OCI-LY3 (cell line): ENCODE data around the gene KCNQ1.

Source experiments
- H2AFZ ChIP-seq: fragments of 200-600, 300-600 bp; shearing (Covaris generic); 2 replicates; pipeline ENCODE4 v1.6.0; 2014; ENCODE audit warnings: antibody characterized with exemption, low read depth, low read length
- H3K27ac ChIP-seq: fragments of 200-600, 300-600 bp; sonication (generic); 2 replicates; pipeline ENCODE4 v1.5.1; 2014; ENCODE audit warnings: mild to moderate bottlenecking, low read length, moderate library complexity, mixed read lengths
- H3K27me3 ChIP-seq: fragments of 200-600, 300-600 bp; sonication (generic); 2 replicates; pipeline ENCODE4 v1.6.1; 2014; ENCODE audit warnings: low read depth, low read length, mixed read lengths
- H3K36me3 ChIP-seq: fragments of 200-600, 300-600 bp; sonication (generic); replicated peaks from 2 replicates; pipeline ENCODE3; 2014; ENCODE audit warnings: low read depth, low read length, mixed read lengths
- H3K4me1 ChIP-seq: fragments of 300-600, 200-600 bp; sonication (generic); 2 replicates; pipeline ENCODE4 v1.6.1; 2014; ENCODE audit warnings: low read length, mixed read lengths
- H3K4me2 ChIP-seq: fragments of 200-600, 300-600 bp; sonication (generic); 2 replicates; pipeline ENCODE4 v1.6.1; 2014; ENCODE audit warnings: low read length, mixed read lengths
- H3K4me3 ChIP-seq: fragments of 300-600, 200-600 bp; sonication (generic); 2 replicates; pipeline ENCODE4 v1.5.1; 2014; ENCODE audit warnings: antibody characterized with exemption, mild to moderate bottlenecking, low read length, moderate library complexity
- H3K79me2 ChIP-seq: fragments of 300-600, 200-600 bp; shearing (Covaris generic); 2 replicates; pipeline ENCODE4 v1.6.1; 2014; ENCODE audit warnings: mild to moderate bottlenecking, low read length, mixed read lengths
- H3K9ac ChIP-seq: fragments of 300-600, 200-600 bp; shearing (Covaris generic); 2 replicates; pipeline ENCODE4 v1.6.0; 2014; ENCODE audit warnings: mild to moderate bottlenecking, low read length, moderate library complexity
- H3K9me3 ChIP-seq: fragments of 200-600, 300-600 bp; shearing (Covaris generic); 2 replicates; pipeline ENCODE4 v1.6.1; 2014; ENCODE audit warnings: low read length, mixed read lengths; ENCODE audit not compliant: insufficient read depth
- H4K20me1 ChIP-seq: fragments of 200-600, 300-600 bp; sonication (generic); 2 replicates; pipeline ENCODE4 v1.6.1; 2016; ENCODE audit warnings: low read length, mixed read lengths; ENCODE audit not compliant: insufficient read depth
- CTCF ChIP-seq: fragments of 200-600, 300-600 bp; sonication (generic); IDR thresholded peaks from 2 replicates; pipeline ENCODE4 v1.5.1; 2014; ENCODE audit warnings: antibody characterized with exemption, low read length, low read depth
- EZH2phosphoT487 ChIP-seq: fragments of 200-600 bp; shearing (Covaris generic); IDR thresholded peaks from 2 replicates; pipeline ENCODE4 v1.6.1; 2018; ENCODE audit warnings: antibody characterized with exemption, mixed run types, low read depth

KCNQ1 gene

GRCh38 chr11:2714463-2714800 lies 269.6 kb downstream of the KCNQ1 start:
- H3K4me1 ChIP-seq, result no peaks in the 10 kb centered on the region
- no peaks in the 10 kb centered on the region for H3K9me3 ChIP-seq
- peaks cover 18% of the 10 kb centered on the region; the same call in 1 of the 2 replicates for H3K27me3 ChIP-seq
- TF ChIP-seq EZH2phosphoT487 (no peak), CTCF (no peak)
- H3K79me2 ChIP-seq, result no peaks in the 10 kb centered on the region
- no peak overlapping the region for H3K4me2 ChIP-seq
- no peak overlapping the region for H3K27ac ChIP-seq
- H3K4me3 ChIP-seq, result no peak overlapping the region
- H3K36me3 ChIP-seq, result no peaks in the 10 kb centered on the region
- no peaks in the 10 kb centered on the region for H4K20me1 ChIP-seq
- H2AFZ ChIP-seq, result no peak overlapping the region
- H3K9ac ChIP-seq, result no peak overlapping the region

DNA sequence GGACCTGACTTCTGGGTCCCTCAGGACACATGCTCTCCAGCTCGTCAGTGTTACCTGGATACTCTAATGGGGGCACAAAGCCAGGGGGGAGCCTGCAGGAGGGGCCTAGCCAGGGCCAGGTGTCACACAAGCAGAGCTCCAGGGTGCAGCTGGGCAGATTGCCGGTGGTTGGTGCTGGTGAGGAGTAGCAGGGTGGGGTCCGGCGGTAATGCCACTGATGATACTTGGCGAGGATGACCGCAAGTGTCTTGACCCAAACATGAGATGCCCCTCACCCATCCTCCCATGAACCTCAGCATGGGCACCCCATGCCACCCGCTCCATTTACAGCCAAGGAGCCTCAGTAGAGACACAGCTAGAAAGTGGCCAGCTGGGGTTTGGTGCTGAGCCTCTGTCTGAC lies 270.1 kb downstream of the KCNQ1 start:
- peaks cover 18% of the 10 kb centered on the region; the same call in 1 of the 2 replicates for H3K27me3 ChIP-seq

DNA sequence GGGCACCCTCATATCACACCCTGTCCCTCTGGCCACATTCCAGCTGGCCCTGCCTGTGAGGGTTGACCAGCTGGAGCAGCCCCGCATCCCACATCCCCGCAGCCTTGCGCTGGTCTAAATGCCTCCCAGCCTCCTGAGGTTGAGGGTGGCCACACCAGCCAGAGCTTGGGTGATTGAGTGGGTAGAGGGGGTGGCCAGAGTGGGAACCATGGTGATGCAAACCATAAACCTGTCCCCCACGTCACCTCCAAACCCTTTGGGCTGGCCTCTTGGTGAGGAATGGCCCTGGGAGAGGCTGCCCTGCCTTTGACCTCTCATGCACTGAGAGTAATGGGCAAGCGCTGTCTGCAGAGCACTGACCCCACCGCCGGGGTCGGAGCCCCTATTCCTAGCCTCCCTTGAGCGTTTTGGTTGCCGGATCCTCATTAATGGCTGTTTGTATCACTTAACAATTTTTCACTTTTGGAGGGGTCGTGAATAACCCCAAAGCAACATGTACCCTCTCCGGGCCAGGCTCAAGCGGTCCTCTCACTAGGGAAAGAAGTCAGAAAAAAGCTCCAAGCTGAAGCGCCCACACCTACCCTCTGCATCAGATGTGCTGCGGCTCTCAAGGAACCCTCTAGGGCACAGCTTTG lies 271.0 kb downstream of the KCNQ1 start:
- H3K36me3 ChIP-seq, result no peaks in the 10 kb centered on the region
- TF ChIP-seq EZH2phosphoT487 (no peak), CTCF (no peak)
- no peaks in the 10 kb centered on the region for H4K20me1 ChIP-seq
- H3K4me2 ChIP-seq, result no peak overlapping the region
- H3K9me3 ChIP-seq, result no peaks in the 10 kb centered on the region
- H2AFZ ChIP-seq, result no peak overlapping the region
- no peak overlapping the region for H3K4me3 ChIP-seq
- no peak overlapping the region for H3K27ac ChIP-seq
- H3K79me2 ChIP-seq, result no peaks in the 10 kb centered on the region
- H3K27me3 ChIP-seq, result peaks cover 13% of the 10 kb centered on the region; the same call in 1 of the 2 replicates
- H3K4me1 ChIP-seq, result no peaks in the 10 kb centered on the region
- no peak overlapping the region for H3K9ac ChIP-seq

More for the DNA sequence above, 270.1 kb downstream of the KCNQ1 start:
- Histone ChIP-seq H3K4me3 (no peak overlapping the region), H4K20me1 (no peaks in the 10 kb centered on the region), H3K9ac (no peak overlapping the region), H3K79me2 (no peaks in the 10 kb centered on the region), H3K4me1 (no peaks in the 10 kb centered on the region), H3K4me2 (no peak overlapping the region), H3K36me3 (no peaks in the 10 kb centered on the region), H3K9me3 (no peaks in the 10 kb centered on the region), H2AFZ (no peak overlapping the region), H3K27ac (no peak overlapping the region)
- TF ChIP-seq EZH2phosphoT487 (no peak), CTCF (no peak)

DNA sequence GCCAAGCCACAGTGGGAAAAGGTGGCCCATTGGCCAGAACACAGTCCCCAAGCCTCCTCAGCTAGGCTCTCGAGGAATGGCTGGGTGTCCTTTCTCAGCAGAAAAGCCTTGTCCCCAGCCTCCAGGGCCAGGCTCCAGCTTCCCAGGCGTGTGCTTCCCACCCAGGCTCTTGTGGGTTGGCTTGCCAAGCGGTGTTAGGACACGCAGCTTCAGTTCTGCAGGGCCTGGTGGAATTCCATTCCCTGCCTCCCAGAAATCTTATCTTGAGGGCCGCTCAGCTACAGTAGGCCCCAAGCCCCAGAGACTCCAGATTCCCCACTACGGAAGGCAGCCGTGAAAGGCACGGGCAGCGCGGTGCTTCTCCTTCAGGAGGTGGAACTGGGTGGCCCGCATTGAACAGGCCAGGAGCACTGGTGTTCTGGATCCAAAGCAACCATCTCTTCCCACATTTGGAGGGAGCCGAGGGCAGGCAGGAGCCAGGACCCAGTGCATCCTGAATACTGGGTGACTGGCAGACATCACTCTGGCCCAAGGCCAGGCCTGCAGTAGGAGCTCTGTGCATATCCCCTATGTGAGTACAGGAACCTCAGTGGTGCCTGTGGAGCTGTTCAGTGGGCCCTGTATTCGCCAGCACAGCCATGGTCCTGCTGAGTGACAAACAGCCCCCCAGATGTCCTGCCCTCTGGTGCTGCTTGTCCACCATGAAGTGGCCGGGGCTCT lies 271.7 kb downstream of the KCNQ1 start:
- Histone ChIP-seq H4K20me1 (no peaks in the 10 kb centered on the region), H3K27me3 (peaks cover 6% of the 10 kb centered on the region; the same call in 1 of the 2 replicates), H2AFZ (no peak overlapping the region), H3K9ac (no peak overlapping the region), H3K36me3 (no peaks in the 10 kb centered on the region), H3K4me1 (no peaks in the 10 kb centered on the region), H3K79me2 (no peaks in the 10 kb centered on the region), H3K27ac (no peak overlapping the region), H3K4me2 (no peak overlapping the region), H3K9me3 (no peaks in the 10 kb centered on the region), H3K4me3 (no peak overlapping the region)
- TF ChIP-seq EZH2phosphoT487, result no peak
- no peak for TF ChIP-seq CTCF
